ENCODE data around the gene SMYD5.

DNA sequence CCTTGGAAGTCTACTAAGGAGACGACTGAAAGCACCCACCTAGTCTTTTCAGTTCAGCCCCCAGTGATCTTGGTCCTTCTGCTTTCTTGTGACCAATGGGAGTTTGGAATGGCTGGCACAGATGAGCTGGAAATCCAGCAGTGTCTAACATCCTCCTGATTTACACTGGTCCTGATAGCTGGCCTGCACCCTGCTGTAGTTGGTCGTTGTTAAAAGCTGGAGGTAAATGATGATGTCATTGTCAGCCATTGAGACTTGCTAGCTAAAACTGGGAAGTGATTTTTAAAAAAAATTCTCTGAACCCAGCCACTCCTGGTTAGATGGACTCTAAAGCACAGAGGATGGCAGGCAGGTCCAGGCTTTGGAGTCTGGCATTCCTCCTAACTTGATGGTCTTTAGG lies 39.4 kb downstream of the SMYD5 start:
- TF ChIP-seq, protein P1, sequence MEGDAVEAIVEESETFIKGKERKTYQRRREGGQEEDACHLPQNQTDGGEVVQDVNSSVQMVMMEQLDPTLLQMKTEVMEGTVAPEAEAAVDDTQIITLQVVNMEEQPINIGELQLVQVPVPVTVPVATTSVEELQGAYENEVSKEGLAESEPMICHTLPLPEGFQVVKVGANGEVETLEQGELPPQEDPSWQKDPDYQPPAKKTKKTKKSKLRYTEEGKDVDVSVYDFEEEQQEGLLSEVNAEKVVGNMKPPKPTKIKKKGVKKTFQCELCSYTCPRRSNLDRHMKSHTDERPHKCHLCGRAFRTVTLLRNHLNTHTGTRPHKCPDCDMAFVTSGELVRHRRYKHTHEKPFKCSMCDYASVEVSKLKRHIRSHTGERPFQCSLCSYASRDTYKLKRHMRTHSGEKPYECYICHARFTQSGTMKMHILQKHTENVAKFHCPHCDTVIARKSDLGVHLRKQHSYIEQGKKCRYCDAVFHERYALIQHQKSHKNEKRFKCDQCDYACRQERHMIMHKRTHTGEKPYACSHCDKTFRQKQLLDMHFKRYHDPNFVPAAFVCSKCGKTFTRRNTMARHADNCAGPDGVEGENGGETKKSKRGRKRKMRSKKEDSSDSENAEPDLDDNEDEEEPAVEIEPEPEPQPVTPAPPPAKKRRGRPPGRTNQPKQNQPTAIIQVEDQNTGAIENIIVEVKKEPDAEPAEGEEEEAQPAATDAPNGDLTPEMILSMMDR (IDR thresholded peaks at IDR 0.05), result no peak
- TF ChIP-seq POLR2A (IDR thresholded peaks at IDR 0.05), result no peak
